ENCODE measurements around the gene NUDT14.

DNA sequence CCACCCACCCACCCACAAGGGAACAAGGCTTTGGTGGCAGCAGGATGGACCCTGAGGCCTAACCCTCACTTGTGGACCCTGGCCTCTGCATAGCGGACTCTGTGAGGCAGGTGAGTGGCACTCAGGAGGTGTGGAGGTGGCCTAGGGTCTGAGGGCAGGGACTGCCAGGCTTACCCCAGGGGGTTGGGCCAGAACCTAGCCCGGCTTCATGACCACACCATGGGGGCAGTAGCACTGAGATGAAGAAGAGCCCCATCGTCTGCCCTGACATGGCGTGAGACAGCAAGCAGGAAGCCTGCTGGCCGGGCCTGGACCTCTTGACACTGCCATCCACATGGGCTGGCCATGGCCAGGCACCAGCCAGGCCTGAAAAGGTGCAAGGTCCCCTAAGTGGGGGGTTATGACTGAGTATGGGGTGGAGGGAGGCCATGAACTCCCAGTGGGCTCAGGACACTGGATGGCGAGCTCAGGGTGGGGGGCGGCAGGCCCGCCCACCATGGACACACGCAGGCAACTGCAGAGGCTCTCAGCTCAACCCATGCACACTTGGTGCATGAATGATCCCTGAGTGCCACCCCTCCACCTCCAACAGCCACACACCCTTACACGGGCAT, 41.8 kb downstream of the NUDT14 start:
- TF ChIP-seq, protein P1, sequence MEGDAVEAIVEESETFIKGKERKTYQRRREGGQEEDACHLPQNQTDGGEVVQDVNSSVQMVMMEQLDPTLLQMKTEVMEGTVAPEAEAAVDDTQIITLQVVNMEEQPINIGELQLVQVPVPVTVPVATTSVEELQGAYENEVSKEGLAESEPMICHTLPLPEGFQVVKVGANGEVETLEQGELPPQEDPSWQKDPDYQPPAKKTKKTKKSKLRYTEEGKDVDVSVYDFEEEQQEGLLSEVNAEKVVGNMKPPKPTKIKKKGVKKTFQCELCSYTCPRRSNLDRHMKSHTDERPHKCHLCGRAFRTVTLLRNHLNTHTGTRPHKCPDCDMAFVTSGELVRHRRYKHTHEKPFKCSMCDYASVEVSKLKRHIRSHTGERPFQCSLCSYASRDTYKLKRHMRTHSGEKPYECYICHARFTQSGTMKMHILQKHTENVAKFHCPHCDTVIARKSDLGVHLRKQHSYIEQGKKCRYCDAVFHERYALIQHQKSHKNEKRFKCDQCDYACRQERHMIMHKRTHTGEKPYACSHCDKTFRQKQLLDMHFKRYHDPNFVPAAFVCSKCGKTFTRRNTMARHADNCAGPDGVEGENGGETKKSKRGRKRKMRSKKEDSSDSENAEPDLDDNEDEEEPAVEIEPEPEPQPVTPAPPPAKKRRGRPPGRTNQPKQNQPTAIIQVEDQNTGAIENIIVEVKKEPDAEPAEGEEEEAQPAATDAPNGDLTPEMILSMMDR (conservative IDR thresholded peaks at IDR 0.05; ENCODE audit: low read length), result no peak
- no peak for TF ChIP-seq EZH2phosphoT487 (IDR thresholded peaks at IDR 0.05; ENCODE audit: borderline replicate concordance)
